ENCODE measurements around the gene USP20.

DNA sequence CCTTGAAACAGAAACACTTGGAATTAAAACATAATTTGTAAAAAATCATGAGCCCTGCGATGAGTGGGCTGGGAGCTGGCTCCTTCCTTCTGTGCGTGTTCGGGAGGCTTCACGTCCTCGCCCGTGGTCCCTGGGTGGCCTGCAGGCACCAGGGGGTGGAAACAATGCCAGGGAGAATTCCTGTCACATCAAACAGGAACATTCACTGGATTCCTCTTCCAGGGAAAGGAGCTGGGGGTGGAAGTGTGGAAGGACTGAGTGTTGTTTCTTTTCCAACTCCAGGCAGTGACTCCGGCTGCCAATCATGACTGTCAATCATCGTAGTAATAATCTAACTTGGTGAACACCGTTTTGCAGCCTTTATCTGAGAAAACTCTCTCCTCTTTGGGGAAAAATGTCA lies 21.6 kb upstream of the USP20 start:
- TF ChIP-seq TCF7L2 (IDR thresholded peaks at IDR 0.05; ENCODE audit: low read depth, low read length): no peak
- no peak for TF ChIP-seq CTCF (IDR thresholded peaks at IDR 0.05)
- no peak for TF ChIP-seq SIN3A (IDR thresholded peaks at IDR 0.05; ENCODE audit: borderline replicate concordance, insufficient read depth, low read depth, low read length)
